GM20431 (cell line): ENCODE data around the gene ZDHHC11B.
"Not testable (repeated sequence)": the region's sequence is repeated elsewhere in the genome, so short reads cannot be mapped to it uniquely, and the experiment has no call there.

Source experiments
- in situ Hi-C: fragments of 300-500 bp; cut with MseI, MboI; formaldehyde crosslinking; loops from one replicate; pipeline ENCODE4 v1.15.0; 2020; ENCODE audit warnings: low sequenced_read_pairs; ENCODE audit not compliant: unreplicated experiment

ZDHHC11B gene

DNA sequence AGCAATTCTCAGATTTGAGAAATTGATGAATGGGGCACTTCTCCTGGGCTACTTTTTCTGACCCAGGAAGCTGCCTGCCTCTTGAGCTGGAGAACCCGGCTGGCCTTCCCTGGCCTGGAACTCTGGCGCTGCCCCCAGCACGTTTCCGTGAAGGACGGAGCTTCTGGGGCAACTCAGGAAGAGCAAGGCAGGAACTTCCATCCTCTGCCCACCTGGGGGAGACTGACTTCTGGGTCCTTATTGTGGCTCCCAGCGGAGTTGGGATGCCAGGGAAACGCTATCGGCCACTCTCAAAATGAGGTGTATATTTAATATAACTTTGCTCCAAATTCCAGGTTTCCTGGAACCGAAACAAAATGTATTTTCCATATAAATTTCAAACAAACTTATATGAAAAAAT lies 57.4 kb downstream of the ZDHHC11B start:
- in situ Hi-C loops, result not testable (repeated sequence)

DNA sequence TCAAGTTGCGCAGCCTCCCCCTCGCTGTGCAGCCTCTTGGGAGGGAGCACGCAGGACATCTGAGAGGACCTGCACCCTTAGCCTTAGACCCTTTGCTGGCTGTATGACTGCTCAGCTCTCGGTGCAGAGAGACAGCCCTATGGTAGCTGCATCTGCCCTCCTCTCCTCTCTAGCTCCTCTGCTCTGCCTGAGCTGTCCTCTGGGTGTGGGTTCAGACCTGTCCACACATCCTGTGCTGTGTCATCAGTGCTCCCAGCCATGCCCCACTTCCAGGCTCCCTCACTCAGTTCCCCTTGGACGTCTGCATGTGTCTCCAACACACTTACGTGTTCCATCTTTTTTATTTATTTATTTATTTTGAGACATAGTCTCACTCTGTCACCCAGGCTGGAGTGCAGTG lies 60.7 kb downstream of the ZDHHC11B start:
- in situ Hi-C loops, result not testable (repeated sequence)

DNA sequence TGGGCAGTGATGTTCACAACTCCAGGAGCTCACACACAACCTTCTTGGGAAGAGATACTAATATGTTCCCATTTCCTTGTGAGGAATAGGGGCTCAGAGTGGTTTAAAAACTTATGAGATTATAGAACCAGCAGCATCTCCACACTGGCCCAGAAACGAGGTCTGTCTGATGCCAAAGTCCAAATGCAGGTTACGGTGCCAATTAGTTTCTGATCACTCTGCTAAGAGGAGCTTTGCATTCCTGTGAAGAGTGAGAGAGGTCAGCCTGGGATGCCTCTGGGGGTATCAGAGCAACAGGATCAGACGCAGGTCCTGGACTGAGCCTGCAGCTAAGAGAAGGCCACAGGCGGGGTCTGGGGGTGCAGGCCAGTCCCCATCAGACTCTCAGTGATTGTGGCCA lies 61.2 kb downstream of the ZDHHC11B start:
- in situ Hi-C loops, result not testable (repeated sequence)

DNA sequence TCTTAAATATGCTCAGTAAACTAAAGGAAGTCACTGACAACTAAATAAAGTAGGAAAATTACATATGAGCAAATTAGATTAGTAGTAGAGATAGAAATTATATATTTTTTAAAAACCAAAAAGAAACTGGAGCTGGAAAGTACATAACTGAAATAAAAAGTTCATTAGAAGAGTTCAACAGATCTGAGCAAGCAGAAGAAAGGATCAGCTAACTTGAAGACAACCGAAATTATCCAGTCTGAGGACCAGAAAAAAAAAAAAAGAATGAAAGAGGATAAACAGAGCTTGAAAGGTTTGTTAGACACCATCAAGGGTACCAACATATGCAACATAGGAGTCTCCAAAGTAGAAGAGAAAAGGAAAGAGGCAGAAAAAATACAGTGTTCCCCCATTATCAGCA lies 65.2 kb downstream of the ZDHHC11B start:
- in situ Hi-C loops, result not testable (repeated sequence)

DNA sequence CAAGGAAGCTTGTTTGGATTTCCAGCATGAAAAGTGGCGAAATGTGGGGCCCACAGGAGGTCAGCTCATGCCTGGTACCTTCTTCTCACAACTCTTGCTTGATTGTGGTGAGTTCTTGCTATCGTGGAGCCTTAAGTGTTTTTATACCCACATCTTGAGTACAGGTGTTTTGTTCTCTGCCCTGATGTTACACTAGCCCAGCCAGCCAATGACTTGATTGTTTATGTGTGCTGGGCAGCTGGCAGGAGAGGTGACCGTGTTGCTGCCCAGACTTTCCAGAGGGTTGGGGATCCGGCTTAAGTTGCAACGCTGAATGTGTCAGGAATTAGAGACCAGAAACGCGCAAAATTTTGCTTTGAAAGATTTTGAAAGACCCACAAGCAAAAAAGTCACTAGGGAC lies 67.4 kb downstream of the ZDHHC11B start:
- in situ Hi-C loops, result no loop called here

DNA sequence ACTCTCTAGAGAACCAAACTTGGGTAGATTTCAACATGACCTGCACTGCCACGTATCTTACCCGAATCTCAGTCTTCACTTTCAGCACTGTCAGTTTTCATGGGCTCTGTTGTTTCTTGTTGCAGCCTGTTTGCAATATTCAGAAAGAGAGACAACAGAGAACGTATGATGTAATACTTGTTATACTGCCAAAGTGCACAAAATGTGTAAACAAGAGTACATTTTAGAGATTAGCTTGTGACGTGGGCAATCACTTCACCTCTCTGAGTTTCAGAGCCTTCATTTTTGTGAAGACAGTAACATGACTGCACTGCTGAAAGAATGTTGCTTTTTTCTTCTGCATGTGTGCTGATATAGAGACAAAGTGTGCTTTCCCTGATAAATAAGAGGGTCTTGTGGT lies 67.8 kb downstream of the ZDHHC11B start:
- in situ Hi-C loops, result not testable (repeated sequence)

DNA sequence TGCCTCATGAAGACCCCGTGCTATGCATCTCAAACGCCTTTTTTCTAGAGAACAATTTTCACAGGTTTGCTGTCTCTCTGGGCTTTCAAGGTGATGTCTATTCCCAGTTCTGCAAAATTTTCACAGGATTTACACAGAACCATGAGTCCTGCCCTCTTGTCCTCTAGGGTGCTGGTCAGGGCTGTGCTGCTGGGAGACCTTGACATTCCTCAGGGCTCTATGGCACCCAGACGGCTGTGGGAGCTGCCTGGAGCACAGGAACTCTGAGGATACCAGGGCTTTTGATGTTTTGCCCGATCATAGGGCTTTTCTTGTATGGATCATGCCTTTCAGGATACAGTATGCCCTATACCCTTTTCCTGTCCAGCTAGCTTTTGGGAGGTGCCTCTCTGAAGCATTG lies 68.9 kb downstream of the ZDHHC11B start:
- in situ Hi-C loops, result not testable (repeated sequence)

DNA sequence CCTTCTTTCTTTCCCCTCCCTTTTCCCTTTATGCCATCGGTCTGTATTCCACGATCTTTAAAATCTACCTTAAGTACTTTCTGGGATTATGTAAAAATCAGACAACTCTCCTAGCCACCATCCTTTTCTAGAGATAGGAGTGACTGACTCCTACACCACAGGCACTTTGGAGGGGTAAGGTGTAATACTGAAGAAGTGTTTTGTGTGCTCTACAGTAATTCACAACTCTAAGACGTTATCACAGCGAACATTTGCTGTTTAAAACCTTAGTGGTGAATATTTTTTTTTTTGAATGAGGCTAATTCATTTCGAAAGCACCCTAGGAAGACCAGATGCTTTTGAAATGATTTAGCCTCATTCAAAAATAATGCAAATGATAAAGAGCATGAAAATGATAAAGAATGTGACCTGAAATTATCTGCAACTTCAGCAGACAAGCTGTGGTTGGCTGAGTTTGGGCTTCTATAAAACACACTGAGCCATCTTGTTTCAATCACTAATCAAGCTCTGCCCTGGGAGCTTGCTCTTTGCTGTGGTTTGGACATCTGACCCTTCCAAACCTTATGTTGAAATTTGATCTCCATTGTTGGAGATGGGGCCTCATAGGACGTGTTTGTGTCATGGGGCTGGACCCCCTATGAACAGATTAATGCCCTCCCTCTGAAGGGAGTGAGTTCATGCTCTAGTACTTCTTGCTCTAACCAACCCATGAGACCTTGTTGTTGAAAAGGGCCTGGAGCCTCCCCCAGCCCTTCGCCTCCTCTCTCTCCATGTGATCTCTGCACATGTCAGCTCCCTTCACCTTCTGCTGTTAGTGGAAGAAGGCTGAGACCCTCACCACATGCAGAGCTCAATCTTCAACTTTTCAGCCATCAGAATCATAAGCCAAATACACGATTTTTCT lies 70.1 kb downstream of the ZDHHC11B start:
- in situ Hi-C loops, result not testable (repeated sequence)

DNA sequence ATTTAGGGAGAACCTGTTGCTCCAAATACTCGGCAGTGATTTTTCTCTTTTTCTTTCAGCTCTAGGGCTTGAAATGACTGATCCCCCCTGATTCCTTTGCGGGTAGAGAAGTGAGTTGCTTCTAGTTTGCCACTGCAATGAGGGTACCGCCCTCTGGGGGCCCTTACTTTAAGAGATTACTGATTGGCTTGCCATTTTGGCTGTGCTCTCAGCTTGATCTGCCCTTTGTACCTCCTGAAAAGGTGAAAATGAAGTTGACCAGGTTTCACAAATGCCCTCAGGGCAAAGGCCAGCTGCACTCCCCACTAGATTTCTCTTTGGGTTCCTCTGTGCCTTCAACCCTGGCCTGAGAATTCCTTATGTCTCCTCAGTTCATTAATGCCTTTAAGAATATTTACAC lies 70.8 kb downstream of the ZDHHC11B start:
- in situ Hi-C loops, result not testable (repeated sequence)

DNA sequence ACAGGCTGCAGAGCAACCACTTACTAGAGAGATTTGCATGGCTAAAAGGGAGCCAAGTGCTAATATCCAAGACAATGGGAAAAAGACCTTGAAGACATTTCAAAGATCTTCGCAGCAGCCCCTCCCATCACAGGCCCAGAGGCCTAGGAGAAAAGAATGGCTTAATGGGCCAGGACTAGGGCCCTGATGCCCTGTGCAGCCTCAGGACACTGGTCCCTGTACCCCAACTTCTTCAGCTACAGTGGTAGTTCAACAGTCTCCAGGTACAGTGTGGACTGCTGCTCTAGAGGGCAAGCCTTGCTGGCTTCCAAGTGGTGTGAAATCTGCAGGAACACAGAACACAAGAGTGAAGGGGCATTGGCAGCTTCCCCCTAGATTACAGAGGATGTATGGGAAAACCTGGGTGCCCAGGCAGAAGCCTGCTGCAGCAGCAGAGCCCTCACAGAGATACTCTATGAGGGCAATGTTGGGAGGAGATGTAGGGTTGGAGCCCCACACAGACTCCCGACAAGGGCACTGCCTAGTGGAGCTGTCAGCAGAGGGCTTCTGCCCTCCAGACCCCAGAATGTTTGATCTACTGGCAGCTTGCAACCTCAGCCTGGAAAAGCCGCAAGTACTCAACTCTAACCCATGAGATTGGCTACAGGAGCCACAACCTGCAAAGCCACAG lies 75.5 kb downstream of the ZDHHC11B start:
- in situ Hi-C loops, result not testable (repeated sequence)

DNA sequence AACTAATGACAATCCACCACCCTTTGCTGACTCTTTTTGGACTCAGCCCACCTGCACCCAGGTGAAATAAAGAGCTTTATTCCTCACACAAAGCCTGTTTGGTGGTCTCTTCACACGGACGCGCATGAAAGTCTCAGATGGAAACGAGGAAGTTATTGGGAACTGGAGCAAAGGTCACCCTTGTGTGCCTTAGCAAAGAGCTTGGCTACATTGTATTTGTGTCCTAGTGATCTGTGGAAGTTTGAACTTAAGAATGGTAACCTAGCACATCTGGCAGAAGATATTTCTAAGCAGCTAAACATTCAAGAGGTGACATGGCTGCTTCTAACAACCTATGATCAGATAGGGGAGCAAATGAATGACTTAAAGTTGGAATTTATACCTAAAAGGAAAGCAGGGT lies 76.2 kb downstream of the ZDHHC11B start:
- in situ Hi-C loops, result not testable (repeated sequence)

DNA sequence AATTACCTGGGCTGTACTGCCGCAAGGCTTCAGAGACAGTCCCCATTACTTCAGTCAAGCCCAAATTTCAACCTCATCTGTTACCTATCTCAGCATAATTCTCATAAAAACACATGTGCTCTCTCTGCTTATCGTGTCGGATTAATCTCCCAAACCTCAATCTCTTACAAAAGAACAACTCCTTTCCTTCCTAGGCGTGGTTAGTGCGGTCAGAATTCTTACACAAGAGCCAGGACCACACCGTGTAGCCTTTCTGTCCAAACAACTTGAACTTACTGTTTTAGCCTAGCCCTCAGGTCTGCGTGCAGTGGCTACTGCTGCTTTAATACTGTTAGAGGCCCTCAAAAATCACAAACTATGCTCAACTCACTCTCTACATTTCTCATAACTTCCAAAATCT lies 78.4 kb downstream of the ZDHHC11B start:
- in situ Hi-C loops, result not testable (repeated sequence)

DNA sequence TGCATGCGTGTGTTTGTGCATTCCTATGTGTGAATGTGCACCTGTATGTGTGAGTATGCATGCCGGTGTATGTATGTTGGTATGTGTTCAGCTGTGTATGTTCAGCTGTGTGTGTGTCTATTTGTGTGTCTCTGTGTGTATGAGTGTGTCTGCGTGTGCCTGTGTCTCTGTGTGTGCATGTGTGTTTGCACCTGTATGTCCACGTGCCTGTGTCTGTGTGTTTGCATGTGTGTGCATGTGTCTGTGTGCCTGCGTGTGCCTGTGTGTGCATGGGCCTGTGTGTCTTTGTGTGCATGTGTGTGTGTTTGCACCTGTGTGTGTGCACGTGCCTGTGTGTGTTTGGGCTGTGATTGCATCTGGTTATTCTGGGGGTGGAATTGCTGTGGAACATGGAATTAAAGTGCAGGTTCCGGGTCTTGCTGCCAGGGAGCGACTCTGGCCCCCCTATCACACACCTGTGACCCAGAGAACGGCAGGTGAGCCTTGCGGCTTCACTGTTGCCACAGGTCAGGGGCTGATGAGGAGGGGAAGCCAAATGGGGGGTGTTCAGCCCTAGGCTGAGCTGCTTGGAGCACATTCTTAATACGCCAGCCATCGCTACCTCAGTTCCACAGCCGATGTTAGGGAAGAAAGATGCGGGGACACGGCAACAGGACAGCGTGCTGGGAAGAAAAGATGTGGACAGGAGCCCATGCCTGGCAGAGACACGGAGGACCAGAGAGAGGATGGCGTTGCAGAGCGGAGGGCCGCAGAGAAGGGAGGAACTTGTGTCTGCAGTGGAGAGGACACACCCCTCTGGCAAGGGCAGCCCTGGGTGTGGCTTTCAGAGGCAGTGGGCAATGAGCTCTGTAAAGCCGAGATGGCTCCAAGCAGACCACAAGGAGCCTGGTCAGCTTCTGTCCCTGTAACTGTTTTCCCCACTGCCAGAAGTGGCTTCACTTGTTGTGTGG lies 87.5 kb downstream of the ZDHHC11B start:
- in situ Hi-C loops, result not testable (repeated sequence)

DNA sequence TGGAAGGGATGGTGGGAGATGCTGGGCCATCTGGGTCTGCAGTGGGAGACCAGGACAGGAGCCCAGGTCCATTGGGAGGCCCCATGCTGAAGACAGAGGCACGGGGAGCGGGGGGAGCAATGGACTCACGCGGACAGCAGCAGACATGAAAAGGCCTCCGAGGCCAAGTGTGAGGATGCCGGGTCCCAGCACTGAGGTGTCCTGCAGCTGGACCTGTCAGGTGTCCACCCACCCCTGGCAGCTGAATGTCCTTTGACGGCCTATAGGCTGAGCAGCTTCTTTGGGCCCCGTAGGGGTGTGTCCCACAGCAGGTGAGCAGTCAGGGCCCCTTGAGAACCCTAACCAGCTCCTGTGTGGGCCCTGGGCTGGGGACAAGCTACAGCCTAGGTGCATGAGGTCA lies 88.3 kb downstream of the ZDHHC11B start:
- in situ Hi-C loops, result not testable (repeated sequence)

DNA sequence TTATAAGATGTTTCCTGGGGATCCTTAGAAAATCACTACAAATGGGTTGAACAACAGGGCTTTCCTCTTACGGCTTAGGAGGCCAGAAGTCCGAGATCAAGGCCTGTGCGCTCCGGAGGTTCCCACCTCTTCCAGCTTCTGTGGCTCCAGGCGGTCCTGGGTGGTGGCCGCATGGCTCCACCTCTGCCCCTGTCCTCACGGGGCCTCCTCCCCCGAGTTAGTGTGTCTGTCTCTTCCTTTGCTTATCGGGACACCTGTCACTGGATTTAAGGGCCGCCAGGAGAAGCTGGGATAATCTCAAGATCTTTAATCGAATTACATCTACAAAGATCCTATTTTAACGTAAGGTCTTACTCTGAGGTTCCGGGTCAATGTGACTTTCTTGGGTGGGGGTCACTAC lies 89.1 kb downstream of the ZDHHC11B start:
- in situ Hi-C loops, result not testable (repeated sequence)

DNA sequence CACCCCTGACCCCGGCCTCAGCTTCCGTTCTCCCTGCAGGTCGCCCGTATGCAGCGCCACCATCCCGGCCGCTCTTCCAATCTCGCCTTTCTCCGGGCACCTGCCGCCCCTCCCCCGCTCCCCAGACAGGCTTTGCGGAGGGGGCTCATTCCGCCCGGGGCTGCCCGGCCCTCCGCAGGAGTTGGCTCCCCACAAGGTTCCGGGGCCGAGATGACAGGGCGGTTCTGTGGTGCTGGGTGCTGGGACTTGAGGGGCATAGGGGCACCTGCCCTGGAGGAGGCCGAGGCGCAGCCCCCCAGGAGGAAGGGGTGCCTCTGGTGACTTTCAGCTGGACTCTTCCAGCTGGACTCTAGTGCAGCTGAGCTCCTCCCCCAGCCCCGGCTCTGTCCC lies 90.5 kb downstream of the ZDHHC11B start:
- in situ Hi-C loops, result not testable (repeated sequence)

DNA sequence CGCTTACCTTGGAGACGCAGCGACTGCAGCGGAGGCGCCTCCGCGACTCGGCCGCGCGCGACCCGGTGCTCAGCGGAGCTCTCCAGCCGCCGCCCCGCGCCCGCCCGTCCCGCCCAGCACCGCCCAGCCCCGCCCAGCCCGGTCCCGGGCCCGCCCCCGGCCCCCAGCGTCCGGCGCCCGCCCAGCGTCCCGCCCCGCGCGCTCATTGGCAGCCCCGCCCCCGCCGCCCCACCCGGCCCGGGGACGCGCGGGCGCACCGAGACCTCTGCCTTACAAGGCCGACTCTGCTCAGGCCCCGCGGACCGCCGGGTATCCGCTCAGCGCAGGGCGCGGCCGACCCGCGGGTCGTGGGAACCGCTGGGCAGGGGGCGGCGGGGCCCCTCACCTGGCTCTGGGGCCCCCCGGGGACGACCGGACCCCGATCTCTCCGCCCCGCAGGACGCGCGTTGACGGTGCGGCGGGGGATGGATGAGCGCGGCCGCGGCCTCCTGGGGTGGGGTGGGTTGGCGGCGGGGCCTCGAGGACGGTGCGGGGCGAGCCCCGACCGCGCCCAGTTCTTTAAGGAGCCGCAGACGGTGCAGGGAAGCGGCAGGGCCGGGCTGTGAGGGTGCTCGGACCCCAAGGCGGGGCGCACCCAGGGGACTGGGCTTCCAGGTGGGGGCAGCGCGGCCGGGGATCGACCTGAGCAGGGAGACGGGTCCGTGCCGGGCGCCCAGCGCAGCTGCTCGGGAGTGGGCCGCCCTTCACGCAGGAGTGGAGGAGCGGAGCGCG lies 91.1 kb downstream of the ZDHHC11B start, which contains the start of gene TPPP:
Gene TPPP, minus strand, starts transcription at position 82 of the 771 bp plus-strand sequence. CDS start 15,292 bp downstream, outside the sequence.
- in situ Hi-C loops, result not testable (repeated sequence)

DNA sequence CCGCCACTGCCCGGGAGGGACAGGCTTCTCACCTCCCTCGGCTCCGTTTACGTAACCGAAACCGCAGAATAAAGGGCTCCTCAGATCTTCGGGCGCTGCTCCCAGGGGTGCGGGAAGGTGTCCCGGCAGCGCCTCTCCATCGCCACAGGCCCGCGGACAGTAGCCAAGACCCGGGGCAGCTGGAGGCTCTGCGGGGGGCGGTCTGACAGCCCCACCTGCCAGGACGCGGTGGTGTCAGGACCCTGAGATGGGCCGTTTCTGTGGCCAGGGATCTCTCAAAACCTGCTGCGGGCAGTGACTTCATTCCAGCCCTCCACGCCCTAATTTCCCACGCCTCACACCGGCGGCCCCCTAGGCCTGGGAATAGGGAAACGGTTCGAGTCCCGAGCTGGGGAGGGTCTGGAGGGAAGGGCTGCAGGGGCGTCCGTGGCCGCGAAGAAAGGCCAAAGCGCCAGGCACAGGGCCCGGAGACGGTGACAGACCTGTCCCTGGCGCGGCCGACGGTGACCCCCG lies 91.9 kb downstream of the ZDHHC11B start:
- in situ Hi-C loops, result not testable (repeated sequence)

DNA sequence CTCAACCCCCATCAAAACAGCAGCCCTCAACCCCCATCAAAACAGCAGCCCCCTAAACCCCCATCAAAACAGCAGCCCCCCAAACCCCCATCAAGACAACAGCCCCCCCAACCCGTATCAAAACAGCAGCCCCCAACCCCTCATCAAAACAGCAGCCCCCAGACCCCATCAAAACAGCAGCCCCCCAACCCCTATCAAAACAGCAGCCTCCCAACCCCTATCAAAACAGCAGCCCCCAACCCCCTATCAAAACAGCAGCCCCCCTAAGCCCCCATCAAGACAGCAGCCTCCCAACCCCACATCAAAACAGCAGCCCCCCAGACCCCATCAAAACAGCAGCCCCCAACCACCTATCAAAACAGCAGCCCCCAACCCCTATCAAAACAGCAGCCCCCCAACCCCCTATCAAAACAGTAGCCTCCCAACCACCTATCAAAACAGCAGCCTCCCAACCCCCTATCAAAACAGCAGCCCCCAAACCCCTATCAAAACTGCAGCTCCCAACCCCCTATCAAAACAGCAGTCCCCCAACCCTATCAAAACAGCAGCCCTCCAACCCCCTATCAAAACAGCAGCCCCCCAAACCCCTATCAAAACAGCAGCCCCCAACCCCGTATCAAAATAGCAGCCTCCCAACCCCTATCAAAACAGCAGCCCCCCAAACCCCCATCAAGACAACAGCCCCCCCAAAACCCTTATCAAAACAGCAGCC lies 92.6 kb downstream of the ZDHHC11B start:
- in situ Hi-C loops, result no loop called here
